Stimulated activated CD8-positive, alpha-beta memory T cell treated with anti-CD3 and anti-CD28 coated beads, Interleukin-7, amount 100 ng/mL, for 48 hours (primary cell): ENCODE data around the gene IMMP1L.

Source experiments
- DNase-seq, 2 donors: peaks; one replicate each; pipeline ENCODE4 v3.0.0-alpha.2; 2020; ENCODE audit warnings: low read depth in 1 of 2; ENCODE audit errors: extremely low read depth in 1 of 2

Gene IMMP1L

DNA sequence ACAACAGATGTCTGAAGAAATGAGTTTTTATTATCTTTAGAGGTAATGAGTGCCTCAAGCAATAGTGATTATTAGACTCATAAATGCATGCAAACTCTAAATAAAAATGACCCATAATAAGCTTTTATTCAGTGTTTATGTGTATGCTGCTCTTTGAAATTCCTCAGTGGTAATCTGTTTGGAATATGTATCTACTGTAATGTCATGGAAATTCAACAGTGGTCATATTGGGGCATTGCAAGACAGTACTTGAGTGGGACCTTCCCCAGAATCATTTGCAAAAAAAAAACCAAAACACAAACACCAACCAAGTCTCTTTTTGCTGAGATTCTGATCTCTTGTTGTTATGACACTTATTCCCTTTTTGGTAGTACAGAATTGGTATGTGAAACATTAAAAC, 104.8 kb downstream of the IMMP1L start:
- no peak for DNase-seq

DNA sequence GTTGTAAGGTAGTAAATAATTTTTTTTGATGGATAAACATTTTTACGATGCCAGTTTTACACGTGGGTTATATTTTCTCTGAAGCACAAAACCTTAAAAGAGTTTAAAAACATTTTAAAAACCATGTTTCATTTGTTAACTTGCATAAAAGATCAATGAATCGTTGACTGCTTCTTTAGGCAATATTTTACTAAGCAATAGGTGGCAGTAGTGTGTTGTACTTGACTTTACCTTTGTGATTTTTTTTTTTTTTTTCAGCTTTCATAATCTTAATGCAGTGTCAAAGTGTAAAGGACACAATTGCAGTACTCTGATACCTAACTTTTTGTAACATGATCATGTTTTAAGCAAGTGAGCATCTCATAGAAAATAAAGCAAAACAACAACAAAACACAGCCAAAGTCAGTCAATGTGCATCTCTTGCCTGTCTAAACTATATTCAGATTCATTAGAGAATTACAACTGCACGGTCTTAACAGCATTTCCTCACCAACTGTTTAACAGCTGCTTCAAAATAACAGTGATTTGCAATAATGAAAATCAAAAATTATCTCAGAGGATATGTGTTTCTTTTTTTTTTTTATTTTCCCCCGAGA, 112.1 kb downstream of the IMMP1L start:
- no peak for DNase-seq

DNA sequence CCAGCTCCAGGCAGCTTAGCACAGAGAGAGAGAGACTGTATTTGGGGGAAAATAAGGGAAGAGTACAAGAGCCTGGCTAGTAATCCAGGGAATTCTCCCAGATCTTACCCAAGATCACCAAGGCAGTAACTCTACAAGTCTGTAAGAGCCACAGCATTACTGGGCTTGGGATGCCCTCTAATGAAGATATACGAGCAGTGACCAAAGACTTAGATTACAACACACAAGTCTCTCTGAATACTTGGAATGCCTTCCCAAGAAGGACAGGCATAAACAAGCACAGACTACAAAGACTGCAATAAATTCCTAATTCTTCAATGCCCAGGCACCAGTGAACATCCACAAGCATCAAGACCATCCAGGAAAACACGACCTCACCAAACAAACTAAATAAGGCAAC, 122.0 kb downstream of the IMMP1L start:
- DNase-seq, result no peak

DNA sequence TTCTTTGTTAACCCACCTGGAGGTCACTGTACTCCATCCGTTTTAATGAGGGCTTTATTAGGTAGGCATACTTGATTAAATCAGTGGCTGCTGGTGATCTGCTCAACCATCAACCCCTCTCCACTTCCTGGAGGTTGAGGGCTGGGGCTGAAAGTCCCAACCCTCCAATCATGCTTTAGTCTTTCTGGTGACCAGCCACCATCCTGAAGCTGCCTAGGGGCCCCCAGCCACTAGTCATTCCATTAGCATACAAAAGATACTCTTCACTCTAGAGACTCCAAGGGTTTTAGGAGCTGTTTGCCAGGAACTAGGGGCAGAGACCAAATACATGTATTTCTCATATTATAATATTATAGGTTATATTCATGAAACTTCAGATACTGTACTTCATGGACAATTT, 126.3 kb downstream of the IMMP1L start:
- no peak for DNase-seq
